Activated CD4-positive, CD25-positive, alpha-beta regulatory T cell treated with anti-CD3 and anti-CD28 coated beads, Interleukin-2, amount 50 U/mL, for 16 hours (primary cell): ENCODE measurements around the gene NFATC1.
"Not testable (repeated sequence)": the region's sequence is repeated elsewhere in the genome, so short reads cannot be mapped to it uniquely, and the experiment has no call there.

Source experiments
- DNase-seq: peaks from one replicate; pipeline ENCODE4 v3.0.0-alpha.2; 2020; ENCODE audit warnings: low read depth, low spot score

NFATC1 gene

DNA sequence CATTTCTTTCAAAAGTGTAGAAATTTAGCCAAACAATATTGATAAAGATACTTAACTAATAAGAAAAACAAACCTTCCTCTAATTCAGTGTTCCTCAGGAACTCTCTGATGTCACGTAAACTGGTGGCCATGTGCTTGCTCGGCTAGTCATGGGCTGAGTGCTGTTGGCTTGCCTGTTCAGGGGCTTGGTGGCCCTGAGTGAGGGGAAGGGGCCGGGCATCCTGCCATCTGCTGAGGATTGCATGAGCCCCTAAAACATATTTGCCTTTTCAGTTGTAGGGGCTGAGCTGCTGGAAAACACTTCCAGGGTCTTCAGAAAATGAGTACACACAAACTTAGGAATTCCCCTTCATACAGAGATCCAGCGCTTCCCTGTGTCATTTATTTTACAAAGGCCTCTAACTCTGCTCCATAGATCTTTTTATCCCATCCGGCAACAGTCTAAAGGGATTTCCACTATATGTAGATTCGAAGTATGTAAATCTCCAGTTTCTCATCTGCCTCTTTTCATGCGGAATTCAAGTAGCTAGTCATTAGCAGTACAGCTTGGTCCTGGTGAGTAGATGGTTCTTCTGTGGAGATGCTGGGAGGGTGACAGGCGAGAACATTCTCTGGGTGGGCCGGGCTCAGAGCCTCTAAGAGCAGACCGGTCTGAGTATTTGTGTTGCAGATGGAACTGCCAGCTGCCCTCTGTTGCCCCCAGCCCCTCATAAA, 20.1 kb upstream of the NFATC1 start:
- no peak for DNase-seq

- not testable (repeated sequence) for DNase-seq
Measured at GRCh38 chr18:79376661-79377060, 19.1 kb upstream of the NFATC1 start.

DNA sequence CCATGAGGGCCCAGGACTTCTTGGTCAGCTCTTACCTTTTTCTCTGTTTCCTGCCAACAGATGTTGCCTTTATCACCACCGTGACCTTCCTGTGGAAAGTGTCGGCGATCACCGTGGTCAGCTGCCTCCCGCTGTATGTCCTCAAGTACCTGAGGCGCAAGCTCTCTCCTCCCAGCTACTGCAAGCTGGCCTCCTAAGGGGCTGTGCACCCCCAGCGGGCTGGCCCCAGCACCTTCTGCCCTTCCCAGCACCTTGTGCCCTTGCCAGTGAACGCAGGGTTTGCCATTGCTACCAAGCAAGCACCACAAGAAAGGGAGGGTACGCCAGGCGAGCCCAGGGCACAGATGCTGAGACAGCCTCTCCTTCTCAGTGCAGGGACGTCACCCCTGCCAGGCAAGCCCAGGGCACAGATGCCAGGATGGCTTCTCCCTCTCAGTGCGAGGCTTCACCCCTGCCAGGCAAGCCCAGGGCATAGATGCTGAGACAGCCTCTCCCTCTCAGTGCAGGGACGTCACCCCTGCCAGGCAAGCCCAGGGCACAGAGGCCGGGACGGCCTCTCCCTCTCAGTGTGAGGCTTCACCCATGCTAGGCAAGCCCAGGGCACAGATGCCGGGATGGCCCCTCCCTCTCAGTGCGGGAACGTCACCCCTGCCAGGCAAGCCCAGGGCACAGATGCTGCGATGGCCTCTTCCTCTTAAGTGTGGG, 18.4 kb upstream of the NFATC1 start:
- DNase-seq, result no peak

- DNase-seq, result peak; percentile 59
Measured at GRCh38 chr18:79378536-79379250, 17.0 kb upstream of the NFATC1 start.

- DNase-seq, result no peak
Measured at GRCh38 chr18:79379251-79379905, 16.4 kb upstream of the NFATC1 start.

DNA sequence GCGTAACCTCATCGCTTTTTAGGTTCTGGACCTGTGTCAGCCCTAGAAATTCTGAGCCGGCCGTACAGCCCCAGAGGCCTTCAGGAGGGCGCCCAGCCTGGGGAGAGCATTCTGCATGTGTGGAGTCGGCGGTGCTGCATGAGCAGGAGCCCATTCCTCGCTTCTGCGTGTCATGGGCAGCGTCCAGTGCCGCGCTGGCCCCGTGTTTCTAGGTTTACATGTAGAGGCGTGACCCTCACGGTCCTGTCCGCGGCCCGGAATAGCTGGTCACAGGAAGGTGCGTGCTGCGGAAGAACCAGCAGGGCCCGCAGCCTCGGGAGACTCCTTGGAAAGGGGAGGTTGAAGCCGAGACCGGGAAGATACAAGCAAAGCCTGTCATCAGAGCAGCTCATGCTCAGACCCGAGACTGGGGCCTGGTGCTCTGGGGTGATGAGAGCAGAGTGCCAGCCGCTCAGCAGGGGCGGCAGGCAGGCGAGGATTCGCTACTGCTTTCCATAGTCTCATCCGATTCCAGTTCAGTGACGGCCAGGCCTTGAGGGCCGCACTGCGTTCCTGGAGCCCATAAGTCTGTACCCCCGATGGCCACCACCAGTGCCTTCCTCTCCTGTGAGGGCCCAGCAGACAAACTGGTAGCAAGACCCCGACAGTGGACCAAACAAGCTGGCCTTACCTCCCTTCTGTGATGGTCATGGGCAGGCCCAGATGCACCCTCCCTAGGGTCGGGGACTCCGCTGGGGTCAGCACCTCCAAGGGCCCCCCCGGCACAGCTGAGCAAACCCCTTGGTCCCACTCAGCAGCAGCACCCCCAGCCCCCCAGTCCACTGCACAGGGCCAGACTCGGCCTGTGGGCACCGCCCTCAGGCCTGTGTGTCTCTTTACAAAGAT, 15.6 kb upstream of the NFATC1 start:
- no peak for DNase-seq

GRCh38 chr18:79380816-79381806, 14.6 kb upstream of the NFATC1 start:
- peak; percentile 44 for DNase-seq

DNA sequence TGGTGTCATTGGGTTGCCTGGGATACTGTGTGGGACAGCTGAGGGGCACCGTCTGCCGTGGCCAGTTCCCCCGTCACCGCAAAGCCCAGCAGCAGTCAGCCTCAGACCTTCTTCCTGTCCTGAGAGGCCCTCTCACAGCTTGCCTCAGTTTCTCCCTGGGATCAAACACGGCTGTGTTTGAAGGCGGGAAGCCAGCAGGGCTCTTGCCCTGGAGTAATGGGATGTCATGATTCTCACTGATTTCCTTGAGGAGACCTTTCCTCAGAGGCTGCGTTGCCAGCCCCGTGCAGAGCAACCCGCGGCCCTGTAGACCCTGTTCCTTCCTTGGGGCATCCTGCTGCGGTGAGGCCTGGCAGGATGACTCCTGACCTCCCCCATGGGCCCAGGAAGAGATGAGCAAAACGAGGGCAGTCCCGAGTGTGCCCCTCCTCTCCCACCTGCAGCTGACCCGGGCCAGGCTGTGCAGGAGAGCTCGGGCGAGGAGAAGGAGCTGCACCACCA, 13.9 kb upstream of the NFATC1 start:
- no peak for DNase-seq

DNA sequence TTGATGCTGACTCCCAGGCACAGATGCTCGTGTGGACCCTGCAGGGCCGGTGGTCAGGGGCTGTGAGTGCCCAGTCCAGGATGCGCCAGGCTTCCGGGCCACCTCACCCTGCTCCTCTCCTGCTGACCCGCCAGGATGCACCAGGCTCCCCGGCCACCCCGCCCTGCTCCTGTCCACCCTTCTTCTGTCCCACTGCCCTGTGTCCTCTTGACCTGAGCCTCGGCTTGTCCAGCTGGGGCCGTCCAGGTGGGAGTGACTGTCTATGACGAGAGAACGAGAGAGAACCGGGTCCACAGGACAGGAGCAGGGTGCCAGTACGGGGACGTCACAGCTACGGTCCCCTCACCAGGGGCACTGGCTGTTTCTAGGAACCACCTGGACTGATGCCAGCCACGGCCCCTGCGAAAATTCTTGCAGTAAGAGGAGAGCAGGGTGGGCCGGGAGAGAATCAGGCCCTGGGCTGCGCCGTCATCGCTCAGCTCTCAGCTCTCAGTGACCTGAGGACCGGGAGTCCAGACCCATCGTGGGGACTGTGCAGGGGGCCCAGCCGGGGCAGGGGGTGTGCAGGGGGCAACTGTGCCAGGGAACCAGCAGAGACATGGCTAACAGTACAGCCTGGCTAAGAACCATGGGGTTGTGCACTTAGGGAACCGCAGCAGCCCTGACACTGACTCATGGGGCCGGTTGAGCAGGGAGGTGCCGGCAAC, 12.9 kb upstream of the NFATC1 start:
- no peak for DNase-seq

DNA sequence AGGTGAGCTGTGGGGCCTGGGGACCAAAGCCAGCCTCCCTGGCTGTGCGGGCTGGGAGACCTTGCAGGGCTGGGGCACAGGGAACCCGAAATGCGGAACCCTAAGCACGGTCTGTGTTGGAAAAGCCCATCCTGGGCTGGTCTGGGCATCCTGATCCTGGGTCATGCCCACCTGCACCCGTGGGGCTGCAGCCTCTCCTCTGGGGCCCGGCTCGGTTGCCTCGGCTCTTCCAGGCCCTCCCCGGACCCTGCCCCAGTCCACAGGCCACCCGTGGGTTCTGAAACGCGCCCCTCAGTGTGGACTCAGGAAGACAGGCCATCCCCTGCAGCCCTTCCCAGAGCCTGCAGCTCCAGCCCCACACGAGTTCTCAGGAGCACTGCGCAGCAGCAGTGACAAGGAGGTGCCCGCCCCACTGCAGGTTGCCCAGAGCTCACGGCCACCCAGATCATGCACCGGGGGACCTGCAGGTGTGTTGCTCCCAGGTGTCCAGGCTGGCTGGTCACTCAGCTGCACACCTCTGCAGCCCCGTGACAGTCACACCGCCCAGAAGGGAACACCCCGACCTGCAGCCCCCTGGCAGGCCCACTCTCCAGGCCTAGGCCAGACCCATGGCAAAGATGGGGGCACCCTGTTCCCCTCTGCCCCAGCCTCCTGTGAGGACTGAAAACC, 12.2 kb upstream of the NFATC1 start:
- no peak for DNase-seq

DNA sequence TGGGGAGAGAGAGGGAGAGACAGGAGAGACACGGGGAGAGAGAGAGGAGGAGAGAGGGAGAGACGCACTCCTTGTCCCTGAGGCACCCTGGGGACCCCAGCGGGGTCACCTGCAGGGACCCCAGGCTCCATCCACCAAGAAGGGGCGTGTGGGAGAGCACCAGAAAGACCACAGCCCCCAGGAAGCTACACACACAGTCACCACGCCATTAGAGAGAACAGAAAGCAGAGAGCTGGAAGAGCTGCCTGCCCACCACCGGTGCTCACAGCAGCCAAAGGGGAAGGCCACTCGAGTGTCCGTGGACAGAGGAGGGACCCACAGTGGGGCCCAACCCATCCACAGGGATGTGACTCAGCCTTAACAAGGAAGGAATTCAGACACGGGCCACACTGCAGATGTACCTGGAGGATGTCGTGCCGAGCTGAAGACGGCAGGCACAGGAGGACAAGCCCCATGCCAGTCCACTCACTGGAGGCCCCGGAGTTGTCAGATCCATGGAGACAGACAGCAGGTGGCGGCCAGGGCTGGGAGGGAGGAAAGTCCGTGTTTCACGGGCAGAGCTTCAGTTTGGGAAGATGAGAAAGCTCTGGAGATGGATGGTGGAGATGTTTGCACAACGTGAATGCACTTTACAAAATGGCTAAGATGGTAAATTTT, 11.5 kb upstream of the NFATC1 start:
- DNase-seq, result no peak

GRCh38 chr18:79384834-79385233, 10.9 kb upstream of the NFATC1 start:
- no peak for DNase-seq

GRCh38 chr18:79385326-79385707, 10.4 kb upstream of the NFATC1 start:
- DNase-seq, result no peak

DNA sequence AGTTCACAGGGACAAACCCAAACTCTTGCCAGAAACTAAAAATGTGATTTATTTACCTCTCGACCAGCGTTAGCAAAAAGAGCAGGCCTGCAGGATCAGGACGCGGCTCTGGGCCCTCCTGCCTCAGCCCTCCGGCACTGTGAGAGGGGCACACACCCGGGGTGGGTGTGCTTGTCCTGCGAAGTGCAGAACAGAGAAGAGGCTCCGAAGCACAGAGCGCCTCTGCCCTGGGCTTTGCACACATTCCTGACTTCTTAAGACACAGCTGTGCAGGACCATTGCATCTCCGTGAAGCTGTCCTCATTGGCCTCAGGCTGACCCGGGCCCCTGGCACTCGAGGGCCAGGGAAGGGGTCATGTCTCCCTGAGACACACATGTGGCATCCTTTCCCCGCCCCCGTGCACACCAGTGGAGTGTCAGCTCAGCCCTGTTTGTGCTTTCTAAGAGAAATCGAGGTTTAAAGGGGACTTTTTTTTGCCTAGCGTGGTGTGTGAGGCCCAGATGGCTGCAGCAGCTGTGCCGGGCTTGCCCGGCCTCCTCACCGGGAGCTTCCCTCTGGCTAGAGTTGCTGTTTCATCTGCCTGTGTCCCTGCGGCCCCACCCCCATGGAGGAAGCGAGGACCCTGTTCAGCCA, 9.9 kb upstream of the NFATC1 start:
- DNase-seq, result no peak

DNA sequence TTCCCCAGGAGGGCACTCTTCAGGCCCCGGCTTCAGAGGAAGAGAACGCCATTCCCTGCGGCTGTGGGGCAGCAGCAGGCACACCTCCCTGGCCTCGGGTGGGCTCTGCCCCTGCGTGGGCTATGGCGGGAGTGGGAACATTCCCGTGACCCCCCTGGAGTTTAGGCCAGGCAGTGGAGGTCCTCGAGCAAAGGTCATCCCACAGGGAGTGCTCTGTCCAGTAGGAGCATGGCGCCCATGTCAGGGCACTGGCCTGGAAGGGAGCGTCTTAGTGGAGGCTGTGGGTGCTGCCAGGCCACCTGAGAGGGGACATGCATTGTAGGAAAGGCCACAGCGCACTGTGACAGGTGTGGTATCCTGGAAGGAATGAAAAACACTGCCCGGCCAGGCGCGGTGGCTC, 9.2 kb upstream of the NFATC1 start:
- no peak for DNase-seq

- DNase-seq, result no peak
Measured at GRCh38 chr18:79387214-79387613, 8.5 kb upstream of the NFATC1 start.

GRCh38 chr18:79387615-79388014, 8.1 kb upstream of the NFATC1 start:
- DNase-seq, result no peak

DNA sequence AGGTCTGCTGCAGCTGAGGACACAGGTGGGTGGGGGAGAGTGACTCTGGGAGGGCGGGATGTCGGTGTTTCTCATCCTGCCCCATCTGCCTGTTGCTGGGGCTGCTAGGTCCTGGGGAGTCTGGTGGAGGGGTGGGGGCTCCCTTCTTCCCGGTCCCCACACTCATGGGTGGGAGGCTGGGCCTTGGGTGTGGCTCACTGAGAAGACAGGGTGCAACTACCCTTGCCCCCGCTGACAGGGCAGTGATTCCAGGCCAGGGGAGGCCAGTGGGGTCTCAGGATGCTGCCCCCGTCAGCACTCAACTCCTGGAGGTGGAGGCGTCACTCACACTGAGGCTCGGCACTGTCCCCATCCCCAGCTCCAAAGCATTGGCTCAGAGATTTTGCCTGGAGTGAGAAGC, 7.7 kb upstream of the NFATC1 start:
- DNase-seq, result no peak
